GM12878 (cell line): ENCODE measurements around the gene MDH1. TPM values are rescaled to one million over a fixed set of nuclear protein-coding genes. Genes with fewer than 3 reads are reported as not detected.

ENCODE experiments used
- ATAC-seq: fragments of 200-7000 bp; cut with Tn5 transposase; 3 replicates; pipeline ENCODE4 v1.9.1; 2020; ENCODE audit warnings: mild to moderate bottlenecking, moderate library complexity
- BruUV-seq: library from RNA; stranded (reverse); fragments of 400-500 nt; replicated peaks from 2 replicates; lab custom pipeline; 2021; lab: Mats Ljungman, UMichigan
- CTCF ChIA-PET: fragments of 300-600 bp; sonication (Branson Sonifier 250); formaldehyde crosslinking; extraction: SDS; loops from one replicate; lab custom pipeline; 2021; ENCODE audit warnings: inconsistent platforms; lab: Yijun Ruan, JAX
- POLR2A ChIA-PET: fragments of 350-600 bp; formaldehyde crosslinking; extraction: SDS; loops from one replicate; lab custom pipeline; 2021; ENCODE audit warnings: inconsistent platforms; lab: Charles Lee
- RAD21 ChIA-PET: fragments of 300-600 bp; sonication (Branson Sonifier 250); formaldehyde crosslinking; loops from one replicate; lab custom pipeline; 2023; ENCODE audit warnings: antibody characterized with exemption; ENCODE audit not compliant: unreplicated experiment; lab: Charles Lee
- SMC1A ChIA-PET: fragments of 300-600 bp; sonication (Branson Sonifier 250); formaldehyde crosslinking; loops from one replicate; lab custom pipeline; 2023; ENCODE audit not compliant: unreplicated experiment, uncharacterized antibody; lab: Charles Lee
- DNase-seq: peaks from one replicate; pipeline ENCODE4 v3.0.0-alpha.2; 2011; ENCODE audit warnings: low read depth, low spot score
- FAIRE-seq: peaks from 3 replicates; lab custom pipeline; 2011; peaks lifted over from hg19 to GRCh38; lab: Jason Lieb, UNC
- H2AFZ ChIP-seq: 2 replicates; pipeline ENCODE4 v1.6.0; 2011; ENCODE audit warnings: low read depth, low read length, control low read depth; ENCODE audit not compliant: control insufficient read depth
- H3K27ac ChIP-seq: 2 replicates; pipeline ENCODE4 v1.5.1; 2011; ENCODE audit warnings: control low read depth; ENCODE audit not compliant: control insufficient read depth, insufficient read depth
- H3K27me3 ChIP-seq, 2 experiments: replicated peaks in 1 of 2; 2 replicates each; pipeline versions ENCODE4 v1.6.0 to v1.6.1; 2011; ENCODE audit warnings: low read length in 1 of 2; ENCODE audit not compliant: control insufficient read depth in 2 of 2, insufficient read depth in 2 of 2
- H3K36me3 ChIP-seq, 2 experiments: 2 replicates each; pipeline ENCODE4 v1.5.1; 2011; ENCODE audit warnings: low read length in 1 of 2; ENCODE audit not compliant: control insufficient read depth in 2 of 2, insufficient read depth in 2 of 2
- H3K4me1 ChIP-seq: 2 replicates; pipeline ENCODE4 v1.6.1; 2011; ENCODE audit warnings: mild to moderate bottlenecking, low read length, moderate library complexity, mixed read lengths; ENCODE audit not compliant: control insufficient read depth, insufficient read depth
- H3K4me2 ChIP-seq: 2 replicates; pipeline ENCODE4 v1.6.0; 2011; ENCODE audit warnings: control low read depth; ENCODE audit not compliant: control insufficient read depth, insufficient read depth
- H3K4me3 ChIP-seq: fragments of 200-600 bp; sonication (generic); 2 replicates; pipeline ENCODE4 v1.5.1; 2016
- H3K79me2 ChIP-seq: 2 replicates; pipeline ENCODE4 v1.6.0; 2011; ENCODE audit warnings: low read length; ENCODE audit not compliant: control insufficient read depth, insufficient read depth
- H3K9ac ChIP-seq: 2 replicates; pipeline ENCODE4 v1.8.0; 2011; ENCODE audit warnings: low read length, control low read depth, mixed read lengths; ENCODE audit not compliant: control insufficient read depth, insufficient read depth
- H3K9me3 ChIP-seq: replicated peaks from 3 replicates; pipeline ENCODE4 v1.5.1; 2011; ENCODE audit warnings: mild to moderate bottlenecking, low read length; ENCODE audit not compliant: control insufficient read depth, insufficient read depth
- H4K20me1 ChIP-seq: 2 replicates; pipeline ENCODE4 v1.6.0; 2011; ENCODE audit not compliant: control insufficient read depth, insufficient read depth
- ASH2L ChIP-seq: fragments of 300-600, 200-600 bp; sonication (generic); IDR thresholded peaks from 2 replicates; pipeline ENCODE4 v1.6.1; 2017; ENCODE audit warnings: low read depth, mild to moderate bottlenecking, borderline replicate concordance
- ATF7 ChIP-seq: fragments of 450-650 bp; IDR thresholded peaks from 2 replicates; pipeline ENCODE4 v1.6.1; 2016; ENCODE audit warnings: low read depth, mild to moderate bottlenecking
- EED ChIP-seq: sonication (generic); IDR thresholded peaks from 2 replicates; pipeline ENCODE4 v1.6.1; 2016; ENCODE audit warnings: antibody characterized with exemption, low read depth
- ELK1 ChIP-seq: IDR thresholded peaks from 2 replicates; pipeline ENCODE4 v1.6.1; 2012; ENCODE audit warnings: low read depth, low read length, improper control_type of control experiment
- GABPA ChIP-seq: IDR thresholded peaks from 2 replicates; pipeline ENCODE4 v1.6.1; 2014; ENCODE audit warnings: antibody characterized with exemption, low read depth, mild to moderate bottlenecking, inconsistent platforms
- IKZF2 ChIP-seq, 2 experiments: fragments of 450-650 bp; IDR thresholded peaks; 2 replicates each; pipeline ENCODE4 v1.6.1; 2017; ENCODE audit warnings: mild to moderate bottlenecking in 2 of 2, moderate library complexity in 2 of 2
- JUND ChIP-seq: IDR thresholded peaks from 2 replicates; pipeline ENCODE4 v1.6.1; 2012; ENCODE audit warnings: low read depth, mild to moderate bottlenecking, low read length, improper control_type of control experiment, moderate library complexity
- MEF2A ChIP-seq: IDR thresholded peaks from 2 replicates; pipeline ENCODE4 v1.6.1; 2011; ENCODE audit warnings: low read depth, mild to moderate bottlenecking, low read length, moderate library complexity; ENCODE audit not compliant: insufficient read depth
- MTA3 ChIP-seq: IDR thresholded peaks from 2 replicates; pipeline ENCODE4 v1.6.1; 2012; ENCODE audit warnings: low read length, inconsistent platforms, borderline replicate concordance
- MYC ChIP-seq: IDR thresholded peaks from 2 replicates; pipeline ENCODE4 v1.6.1; 2011; ENCODE audit warnings: mild to moderate bottlenecking, low read length, moderate library complexity, inconsistent platforms; ENCODE audit not compliant: insufficient read depth, insufficient replicate concordance, insufficient read length, severe bottlenecking
- NFYB ChIP-seq: IDR thresholded peaks from 2 replicates; pipeline ENCODE4 v1.6.1; 2011; ENCODE audit warnings: low read depth, mild to moderate bottlenecking, low read length, improper control_type of control experiment, moderate library complexity; ENCODE audit not compliant: insufficient read depth
- REST ChIP-seq: IDR thresholded peaks from 2 replicates; pipeline ENCODE4 v1.6.1; 2012; ENCODE audit warnings: mild to moderate bottlenecking, low read depth, low read length
- SMAD5 ChIP-seq: IDR thresholded peaks from 2 replicates; pipeline ENCODE4 v1.6.1; 2016; ENCODE audit warnings: antibody characterized with exemption, low read depth
- STAT3 ChIP-seq: IDR thresholded peaks from 2 replicates; pipeline ENCODE4 v1.6.1; 2011; ENCODE audit warnings: low read depth, low read length, improper control_type of control experiment
- TCF7 ChIP-seq: IDR thresholded peaks from 2 replicates; pipeline ENCODE4 v1.6.1; 2014; ENCODE audit warnings: antibody characterized with exemption, borderline replicate concordance
- ZBTB11 ChIP-seq: fragments of 450-650 bp; formaldehyde crosslinking; IDR thresholded peaks from 2 replicates; pipeline ENCODE4 v1.5.0; 2022; ENCODE audit warnings: mild to moderate bottlenecking, missing genetic modification characterization
- ZNF207 ChIP-seq: fragments of 450-650 bp; IDR thresholded peaks from 2 replicates; pipeline ENCODE4 v1.6.1; 2014; ENCODE audit warnings: antibody characterized with exemption, mild to moderate bottlenecking, borderline replicate concordance
- WGBS: methylation state at CpG from one replicate; pipeline ENCODE4 v1.1.6; 2016; ENCODE audit warnings: low lambda C conversion rate; ENCODE audit not compliant: insufficient replicate concordance, insufficient coverage; ENCODE audit errors: missing lambda C conversion rate; 5-methylcytosine and 5-hydroxymethylcytosine counted together
- in situ Hi-C: fragments of 300-500 bp; cut with MboI; formaldehyde crosslinking; loops from 9 replicates; pipeline ENCODE4 v1.14.3; 2018; ENCODE audit warnings: mixed read lengths
- intact Hi-C: fragments of 100-400 bp; cut with micrococcal nuclease; formaldehyde crosslinking; loops from one replicate; pipeline ENCODE4 v1.14.2; 2022; ENCODE audit not compliant: unreplicated experiment
- polyA plus RNA-seq, 11 experiments: library from polyadenylated mRNA; depleted of rRNA in 4 of 11; unstranded in 6 of 11; stranded (reverse) in 5 of 11; fragments of >200 nt; fragmentation: Nextera tagmentation in 4 of 11; fragmentation: Illumina TruSeq in 1 of 11; extraction: Ambion mirVana in 4 of 11; extraction: Trizol in 1 of 11; gene quantifications; 1 replicate in 1 of 11; 2 replicates in 10 of 11; pipeline versions ENCODE4 v1.2.1 to v1.2.3, GENCODE V29; 2011 to 2016; ENCODE audit warnings: inconsistent platforms in 2 of 11, missing spikeins in 2 of 11, low read depth in 1 of 11
- total RNA-seq, 4 experiments: library from RNA; depleted of rRNA in 3 of 4; stranded (reverse); fragments of >200 nt in 3 of 4; fragmentation: Illumina TruSeq in 1 of 4; extraction: Trizol in 1 of 4; gene quantifications; 2 replicates each; pipeline versions ENCODE4 v1.2.1 to v1.2.3, GENCODE V29; 2013 to 2021

Gene MDH1
- total and polyA plus RNA-seq, 10 of the 15 experiments (the other 5 are each of a cell fraction or from before 2014, with no cell fraction given) = 254 to 1,581 (median 440) TPM

GRCh38 chr2:63545023-63545422, 43.7 kb upstream of the MDH1 start (continued):
- TF ChIP-seq REST (no peak), GABPA (no peak), MEF2A (no peak), ZNF207 (no peak), MYC (no peak), ELK1 (no peak), TCF7 (no peak), ATF7 (no peak)

- Histone ChIP-seq H3K27ac (no peak overlapping the region), H3K9me3 (no peaks in the 10 kb centered on the region; the same call in 2 of the 3 replicates), H3K4me1 (no peaks in the 10 kb centered on the region; the same call in 1 of the 2 replicates), H2AFZ (no peak overlapping the region), H3K4me3 (no peak overlapping the region), H3K79me2 (no peaks in the 10 kb centered on the region), H3K4me2 (no peak overlapping the region), H3K9ac (no peak overlapping the region), H3K36me3 (no peaks in the 10 kb centered on the region), H3K27me3 (no peaks in the 10 kb centered on the region), H4K20me1 (no peaks in the 10 kb centered on the region)
- no TSS peak for BruUV-seq
- ATAC-seq (no peak), DNase-seq (no peak), FAIRE-seq (no peak)
- SMC1A ChIA-PET = no interaction called here
- 85% methylated on average over 4 of the region's 4 CpGs for WGBS
- intact Hi-C loops (no loop called here), in situ Hi-C loops (no loop called here)
- CTCF ChIA-PET = interaction anchor here (0.6 kb wide), 1 partner anchor 55 kb away, joined by 3 read pairs; no protein-coding TSS in a partner anchor
- POLR2A ChIA-PET = no interaction called here
- RAD21 ChIA-PET = no interaction called here
- TF ChIP-seq ZBTB11 (CRISPR knock-in tag) (no peak), STAT3 (no peak), JUND (no peak), MTA3 (no peak), IKZF2 (IDR thresholded peaks at IDR 0.05) (no peak), NFYB (no peak), SMAD5 (no peak), EED (no peak), ASH2L (no peak)
Measured at GRCh38 chr2:63553049-63553448, 35.7 kb upstream of the MDH1 start.
